CD4-positive, alpha-beta T cell treated with Interleukin-12 subunit alpha and Interleukin-12 subunit beta, for 1 hour (primary cell): ENCODE measurements around the gene ZNF14.
"Not testable (repeated sequence)": the region's sequence is repeated elsewhere in the genome, so short reads cannot be mapped to it uniquely, and the experiment has no call there.

Experiments used
- DNase-seq: peaks from one replicate; pipeline ENCODE4 v3.0.0-alpha.2; 2020

The ZNF14 gene

DNA sequence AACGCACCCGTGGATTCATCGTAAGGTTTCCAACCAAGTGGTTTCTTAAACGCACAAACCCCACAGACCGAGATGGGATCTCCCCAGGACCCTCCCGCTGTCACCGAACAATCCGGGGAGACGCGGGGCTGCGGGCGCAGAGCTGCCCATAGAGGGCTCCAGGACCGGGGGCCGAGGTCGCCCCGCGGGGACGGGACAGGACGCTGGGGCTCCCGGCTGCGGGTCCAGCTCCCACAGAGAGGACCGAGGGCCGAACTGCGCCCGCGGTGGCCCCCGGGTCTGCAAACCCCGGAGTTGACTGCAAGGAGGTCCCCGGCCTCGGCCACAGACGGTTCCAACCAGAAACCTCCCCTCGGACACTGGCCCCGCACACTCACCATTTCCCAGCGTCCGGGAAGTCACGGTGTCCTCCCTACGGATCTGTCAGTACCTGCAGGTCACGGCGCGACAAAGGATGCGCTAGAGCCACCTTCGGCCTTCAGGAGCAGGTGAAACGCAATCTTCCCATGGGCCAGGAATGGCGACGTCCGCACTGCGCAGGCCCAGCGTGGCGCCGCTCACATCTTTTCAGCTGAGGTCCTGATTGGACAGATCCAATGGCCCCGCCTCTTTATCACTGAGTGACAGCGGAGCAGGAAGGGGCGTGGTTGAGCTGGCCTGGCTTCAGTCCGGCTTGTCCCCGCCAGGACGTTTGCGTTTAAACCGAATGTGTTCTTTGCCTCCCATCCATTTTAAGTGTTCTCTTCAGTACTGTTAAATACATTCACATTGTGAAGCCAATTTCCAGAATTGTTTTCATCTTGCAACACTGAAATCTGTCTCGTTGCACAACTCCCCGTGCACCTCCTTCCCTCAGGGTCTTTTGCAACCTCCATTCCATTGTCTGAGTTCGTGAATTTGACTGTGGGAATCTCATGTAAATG, at the start of gene ZNF14:
Gene ZNF14 (minus strand): TSS at position 534 of the 923 bp plus-strand sequence. CDS start 154 bp downstream, at position 380.
- DNase-seq: peak; percentile 94

DNA sequence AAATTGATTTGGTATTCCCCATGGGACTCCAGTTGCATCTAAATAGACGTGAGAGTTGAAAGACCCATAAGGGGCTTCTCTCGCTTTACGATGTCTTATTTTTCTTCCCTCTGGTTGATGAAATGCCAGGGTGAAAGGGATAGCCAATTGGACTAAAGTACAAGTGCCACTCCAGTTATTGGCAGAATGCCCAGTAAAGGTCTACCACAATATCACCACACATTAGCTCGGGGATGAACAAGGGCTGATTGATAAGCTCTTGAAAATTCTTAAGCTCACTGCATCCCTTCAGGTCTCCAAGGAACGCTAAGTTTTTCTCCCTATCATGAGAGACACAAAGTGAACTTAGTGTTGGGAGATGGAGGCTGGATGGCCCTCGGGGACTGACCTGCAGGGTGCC, 48.9 kb upstream of the ZNF14 start:
- DNase-seq: peak; percentile 6

DNA sequence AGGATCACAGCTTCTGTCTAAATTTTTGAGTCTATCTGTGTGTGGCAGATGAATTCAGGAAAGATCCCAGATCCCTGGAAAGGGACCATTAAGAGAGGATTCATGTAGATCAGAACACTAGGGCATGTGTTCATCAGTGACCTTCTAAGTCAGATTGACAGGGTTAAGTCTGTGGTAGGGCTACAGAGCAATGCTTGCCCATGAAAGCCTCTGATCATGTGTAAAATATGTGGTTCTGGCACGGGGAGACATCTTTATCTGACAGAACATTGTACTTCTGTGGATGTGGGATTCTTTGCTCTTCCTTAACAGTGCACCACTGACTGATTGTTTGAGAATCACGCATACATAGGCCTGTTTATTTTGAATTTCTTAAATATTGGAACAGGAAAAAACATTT, 45.8 kb upstream of the ZNF14 start:
- no peak for DNase-seq

DNA sequence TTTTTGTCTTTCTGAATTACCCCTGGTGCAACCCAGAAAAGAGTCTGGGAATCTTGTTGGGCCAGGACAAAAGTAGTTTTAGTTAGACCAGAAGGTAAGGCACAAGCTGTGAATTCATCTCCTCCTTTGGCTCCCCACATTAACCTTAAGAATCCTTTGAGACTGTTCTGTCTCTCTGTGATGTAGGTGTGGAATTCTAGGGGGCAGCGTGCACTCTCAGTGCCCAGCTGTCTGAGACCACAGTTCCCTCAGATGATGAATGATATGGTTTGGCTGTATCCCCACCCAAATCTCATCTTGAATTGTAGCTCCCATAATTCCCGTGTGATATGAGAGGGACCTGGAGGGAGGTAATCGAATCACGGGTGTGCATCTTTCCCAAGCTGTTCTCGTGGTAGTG, 44.8 kb upstream of the ZNF14 start:
- DNase-seq: no peak

DNA sequence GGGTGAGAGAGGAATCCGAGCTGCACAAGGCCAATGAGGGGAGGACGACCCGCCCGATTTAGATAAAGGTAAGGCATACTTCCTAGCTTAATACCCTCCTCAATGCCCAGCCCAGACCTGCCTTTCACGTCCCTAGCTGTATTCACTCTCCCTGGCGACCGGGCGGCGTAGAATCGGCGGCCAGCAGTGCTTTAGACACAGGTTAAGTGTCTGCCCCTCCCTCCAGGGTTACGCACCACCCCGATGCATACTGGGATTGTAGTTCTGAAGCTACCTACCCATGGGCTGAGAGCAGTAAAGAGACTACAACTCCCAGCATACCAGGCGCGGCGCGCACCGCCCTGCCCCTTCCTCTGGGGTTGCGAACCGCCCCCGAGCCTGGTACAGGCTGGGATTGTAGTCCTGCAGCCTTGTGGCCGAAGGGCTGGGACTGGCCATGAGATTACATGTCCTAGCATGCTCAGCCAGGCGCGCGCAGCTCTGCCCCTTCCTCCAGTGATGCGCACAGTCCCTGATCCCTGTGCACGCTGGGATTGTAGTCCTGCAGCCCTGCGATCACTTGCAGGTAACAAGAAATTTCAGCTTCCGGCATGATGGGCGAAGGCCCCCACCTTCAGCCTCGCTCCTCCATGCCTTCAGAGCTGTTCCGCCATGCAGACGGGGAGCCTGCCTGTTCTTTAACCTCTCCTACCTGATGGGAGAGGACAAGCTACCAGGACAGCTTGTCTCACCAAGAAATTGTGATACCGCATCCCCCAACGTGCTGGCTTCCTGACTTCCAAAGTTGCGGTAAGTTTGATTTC, 43.5 kb upstream of the ZNF14 start:
- DNase-seq: peak; percentile 93

DNA sequence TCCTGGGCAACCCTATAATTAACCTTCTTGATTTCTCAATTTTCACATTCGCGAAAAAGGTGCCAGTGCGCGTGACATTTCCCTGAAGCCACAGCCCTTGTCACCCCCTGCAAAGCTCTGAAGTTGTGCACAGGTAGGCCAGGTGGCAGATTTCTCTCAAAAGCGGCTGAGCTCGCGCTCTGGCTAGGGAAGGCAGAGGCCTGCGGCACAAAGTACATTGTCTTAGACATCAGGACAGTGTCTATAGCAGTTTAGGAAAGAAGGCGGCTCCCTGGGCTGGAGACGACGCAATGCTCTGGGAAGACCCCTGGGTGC, 42.9 kb upstream of the ZNF14 start:
- no peak for DNase-seq

DNA sequence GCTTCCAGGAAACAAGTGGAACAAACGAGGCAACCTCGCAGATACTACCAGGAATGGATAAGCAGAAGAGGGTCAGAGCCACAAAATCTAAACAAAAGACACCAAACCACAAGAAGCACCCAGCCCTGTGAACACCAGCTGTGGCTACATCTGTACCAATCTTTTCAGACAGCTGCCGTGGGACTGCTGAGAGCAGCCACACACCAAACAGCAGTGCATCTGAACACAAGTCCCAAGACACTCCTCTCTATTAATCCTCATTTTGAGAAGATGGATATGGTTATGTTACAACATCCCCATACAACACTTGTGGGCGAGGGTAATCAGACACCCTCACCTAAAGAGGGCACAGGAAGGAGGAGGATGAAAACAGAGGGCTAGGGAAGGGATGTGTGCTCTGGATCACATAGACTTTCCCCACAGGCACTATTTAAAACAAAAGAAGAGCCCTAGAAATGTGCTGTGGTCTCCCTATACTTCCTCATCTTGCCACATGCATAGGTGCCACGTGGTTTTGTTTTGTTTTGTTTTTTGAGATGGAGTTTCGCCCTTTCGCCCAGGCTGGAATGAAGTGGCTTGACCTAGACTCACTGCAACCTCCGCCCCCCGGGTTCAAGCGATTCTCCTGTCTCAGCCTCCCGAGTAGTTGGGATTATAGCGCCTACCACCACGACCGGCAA, 41.6 kb upstream of the ZNF14 start:
- no peak for DNase-seq

DNA sequence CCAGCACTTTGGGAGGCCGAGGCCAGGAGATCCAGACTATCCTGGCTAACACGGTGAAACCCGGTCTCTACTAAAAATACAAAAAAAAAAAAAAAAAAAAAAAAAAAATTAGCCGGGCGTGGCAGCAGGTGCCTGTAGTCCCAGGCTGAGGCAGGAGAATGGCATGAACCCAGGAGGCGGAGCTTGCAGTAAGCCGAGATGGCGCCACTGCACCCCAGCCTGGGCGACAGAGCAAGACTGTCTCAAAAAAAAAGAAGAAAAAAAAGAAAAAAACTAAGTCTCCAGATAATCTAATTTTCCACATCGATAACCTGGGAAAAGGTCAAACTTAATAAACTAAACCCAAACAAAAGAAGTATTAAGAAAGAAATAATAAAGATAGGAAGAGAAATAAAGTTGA, 39.1 kb upstream of the ZNF14 start:
- DNase-seq: not testable (repeated sequence)

DNA sequence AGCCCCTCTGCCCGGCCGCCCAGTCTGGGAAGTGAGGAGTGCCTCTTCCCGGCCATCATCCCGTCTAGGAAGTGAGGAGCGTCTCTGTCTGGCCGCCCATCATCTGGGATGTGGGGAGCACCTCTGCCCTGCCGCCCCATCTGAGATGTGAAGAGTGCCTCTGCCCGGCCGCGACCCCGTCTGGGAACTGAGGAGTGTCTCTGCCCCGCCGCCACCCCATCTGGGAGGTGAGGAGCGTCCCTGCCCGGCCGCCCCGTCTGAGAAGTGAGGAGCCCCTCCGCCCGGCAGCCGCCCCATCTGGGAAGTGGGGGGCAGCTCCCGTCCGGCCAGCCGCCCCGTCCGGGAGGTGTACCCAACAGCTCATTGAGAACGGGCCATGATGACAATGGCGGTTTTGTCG, 37.1 kb upstream of the ZNF14 start:
- not testable (repeated sequence) for DNase-seq

DNA sequence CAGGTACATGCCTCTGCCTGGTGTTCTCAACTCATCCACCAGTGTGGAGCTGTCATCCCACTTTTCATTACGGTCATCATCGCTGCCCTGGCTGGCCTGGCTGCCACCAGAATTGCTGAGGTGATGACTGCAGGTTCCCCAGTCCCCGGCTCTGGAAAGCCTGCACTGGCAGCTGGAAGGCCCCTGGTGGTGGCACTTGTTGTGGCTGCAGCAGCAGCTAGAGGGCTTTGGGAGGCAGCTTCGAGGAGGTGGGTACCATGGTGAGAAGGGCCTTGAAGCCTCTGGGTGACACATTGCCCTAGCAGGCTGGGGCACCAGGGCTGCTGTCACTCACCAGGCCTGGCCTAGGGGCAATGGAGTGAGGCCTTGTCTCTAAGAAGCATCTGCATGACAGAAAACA, 25.3 kb upstream of the ZNF14 start:
- DNase-seq: no peak

DNA sequence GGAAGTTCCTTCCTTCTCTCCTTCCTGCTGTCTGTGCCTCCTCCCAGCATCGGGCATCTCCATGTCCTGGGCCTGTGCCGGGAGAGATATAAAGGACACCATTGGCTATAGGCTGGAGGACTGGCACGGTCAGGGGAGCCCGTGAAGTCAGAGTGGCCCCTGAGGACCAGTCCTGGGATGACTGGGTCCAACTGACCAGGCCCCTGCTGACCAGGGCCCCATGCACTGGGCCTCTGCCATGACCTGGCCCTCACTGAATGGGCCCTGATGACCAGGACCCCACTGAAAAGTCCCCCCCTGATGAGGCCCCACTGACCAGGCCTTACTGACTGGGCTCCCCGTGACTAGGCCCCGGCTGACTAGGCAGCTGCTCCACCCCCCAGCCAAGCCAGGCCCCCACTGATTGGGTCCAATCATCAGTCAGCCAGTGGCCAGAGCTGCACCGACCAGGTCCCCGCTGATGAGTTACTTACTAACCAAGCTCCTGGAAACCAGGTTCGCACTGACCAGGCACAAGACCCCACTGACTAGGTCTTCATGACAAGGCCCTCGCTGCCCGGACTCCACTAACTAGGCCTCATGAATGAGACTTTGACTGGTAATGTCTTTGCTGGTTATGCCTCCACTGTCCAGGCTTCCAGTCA, 20.0 kb upstream of the ZNF14 start:
- no peak for DNase-seq

DNA sequence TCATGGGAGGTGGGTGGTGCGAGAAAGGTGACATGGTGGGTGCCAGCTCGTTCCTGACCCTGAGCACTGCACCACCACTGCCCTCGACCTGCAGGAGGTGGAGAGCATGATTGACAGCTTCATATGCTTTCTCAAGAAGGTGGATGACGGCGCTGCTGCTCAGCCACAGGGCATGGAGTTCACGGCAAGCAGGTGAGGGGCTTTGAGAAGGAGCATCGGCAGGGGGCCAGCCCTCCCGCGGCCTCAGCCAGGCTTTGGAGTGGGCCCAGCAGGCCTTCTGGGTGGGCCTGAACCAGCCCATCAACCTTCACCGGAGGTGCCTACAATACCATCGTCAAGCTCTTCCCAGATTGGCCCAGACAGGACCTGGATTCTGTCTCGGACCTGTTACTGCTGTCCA, 18.9 kb upstream of the ZNF14 start:
- no peak for DNase-seq

DNA sequence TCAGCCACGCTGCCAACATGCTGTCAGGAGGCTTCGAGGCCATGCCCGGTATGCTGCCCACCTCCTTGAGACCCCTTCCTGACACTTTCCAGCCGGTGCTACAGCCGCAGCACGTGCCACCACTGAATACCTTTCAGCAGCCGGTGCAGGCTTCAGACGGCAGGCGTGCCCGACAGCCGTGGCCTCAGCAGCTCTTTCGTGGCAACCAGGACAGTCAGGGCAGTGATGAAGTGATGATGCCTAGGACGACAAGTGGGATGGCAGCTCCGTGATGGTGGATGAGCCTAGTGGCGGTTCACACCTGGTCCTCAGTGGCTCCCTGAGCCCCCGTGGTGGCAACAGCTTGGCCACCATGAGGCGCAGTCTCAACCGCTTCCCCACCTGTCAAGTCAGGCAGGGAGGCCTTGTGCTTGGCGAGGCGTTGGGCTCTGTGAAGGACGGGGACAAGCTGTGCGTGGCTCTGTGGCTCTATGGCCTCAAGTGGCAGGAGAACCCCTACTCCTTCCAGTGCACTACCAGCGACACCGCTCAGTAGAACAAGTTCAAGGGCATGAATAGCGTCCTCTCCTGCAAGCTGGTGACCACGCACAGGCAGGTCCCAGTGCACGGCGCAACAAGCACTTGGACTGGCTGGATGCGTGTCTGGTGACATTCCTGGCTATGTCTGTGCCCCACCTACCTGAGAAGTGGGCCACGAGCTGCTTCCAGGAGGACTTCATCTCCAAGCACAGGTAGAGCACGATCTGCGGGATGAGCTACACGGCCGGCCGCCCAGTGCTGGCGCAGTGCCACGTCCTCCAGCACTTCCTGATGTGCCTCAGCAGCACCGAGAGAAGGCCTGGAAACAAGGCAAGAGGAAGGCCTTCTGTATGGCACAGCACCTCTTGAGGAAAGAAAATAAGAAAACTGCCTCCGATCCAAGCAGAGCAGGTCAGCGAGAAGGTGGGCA, 18.2 kb upstream of the ZNF14 start:
- DNase-seq: no peak

DNA sequence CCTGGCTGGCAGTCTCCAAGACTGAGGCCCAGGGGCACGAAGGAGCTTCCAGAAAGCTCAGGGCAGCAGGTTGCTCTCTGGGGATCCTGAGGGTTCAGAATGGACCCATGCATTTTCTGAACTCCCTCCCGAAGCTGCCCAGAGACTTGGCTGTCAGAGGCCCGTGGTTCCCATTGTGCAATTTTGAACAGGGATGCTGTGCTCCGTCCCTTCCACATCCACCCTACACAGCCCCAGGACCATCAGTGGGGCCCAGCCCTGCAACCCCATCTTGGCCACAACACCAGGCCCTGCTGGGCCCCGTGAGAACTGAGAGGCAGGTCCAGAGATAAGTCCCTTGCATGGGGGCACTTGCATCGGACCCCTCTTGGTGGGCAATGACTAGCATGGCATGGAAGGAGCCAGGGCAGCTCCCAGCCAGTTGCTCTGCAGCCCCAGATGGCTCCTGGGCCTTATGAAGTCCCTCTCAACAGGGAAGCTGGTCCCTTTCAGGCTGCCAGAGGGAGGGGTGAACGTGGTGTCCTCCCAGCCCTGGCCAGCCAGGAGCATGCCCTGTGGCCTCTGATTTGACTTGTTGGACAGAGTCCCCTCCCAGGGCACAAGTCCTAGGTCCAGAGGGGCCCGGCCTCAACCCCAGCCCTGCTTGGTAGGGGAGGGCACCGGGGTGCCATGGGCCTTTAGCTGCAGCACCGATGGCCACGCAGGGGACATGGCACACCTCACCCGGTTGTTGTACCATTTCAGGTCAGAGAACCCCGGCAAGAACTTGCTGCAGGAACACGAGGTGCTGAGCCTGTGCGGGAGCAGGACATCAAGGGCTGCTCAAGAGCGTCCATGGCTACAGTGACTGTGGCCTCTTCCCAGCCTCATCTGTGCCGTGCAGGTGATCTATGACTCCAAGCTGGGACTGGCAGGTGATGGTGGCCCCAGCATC, 17.3 kb upstream of the ZNF14 start:
- no peak for DNase-seq

DNA sequence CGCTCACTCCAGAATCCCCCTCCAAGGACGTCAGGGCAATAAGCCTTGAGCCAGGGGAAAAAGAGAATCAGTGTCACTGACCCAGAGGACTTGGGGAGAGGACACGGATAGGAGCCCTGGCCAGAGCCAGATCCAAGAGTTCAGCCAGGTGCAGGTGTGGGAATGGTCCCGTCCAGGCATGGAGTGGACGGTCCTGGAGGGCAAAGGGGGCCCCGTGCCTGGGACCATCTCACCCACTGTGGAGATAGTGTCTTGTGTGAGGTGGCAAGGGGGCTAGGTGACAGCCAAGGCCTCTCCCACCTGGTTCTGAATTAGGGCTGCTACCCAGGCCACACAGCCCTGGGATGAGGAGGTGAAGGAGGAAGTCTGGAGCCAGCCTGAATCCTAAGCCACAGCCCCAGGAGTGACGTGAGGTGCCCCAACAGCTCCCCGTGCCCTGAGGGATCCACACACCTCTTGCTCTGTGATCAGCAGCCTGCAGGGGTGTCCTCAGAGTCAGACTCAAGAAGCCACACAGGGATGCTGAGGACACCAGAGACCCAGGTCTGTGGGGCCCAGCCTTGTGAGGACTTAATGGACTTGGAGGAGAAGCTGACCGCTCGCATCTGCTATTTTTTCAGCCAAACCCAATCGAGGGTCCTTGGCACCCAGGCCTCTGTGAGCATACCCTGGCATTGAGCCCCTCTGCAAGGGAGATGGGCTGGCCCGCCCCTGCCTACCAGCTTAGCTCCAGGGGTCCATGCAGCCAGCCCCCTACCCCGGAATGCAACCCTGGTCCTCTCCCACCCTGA, 16.4 kb upstream of the ZNF14 start:
- no peak for DNase-seq

DNA sequence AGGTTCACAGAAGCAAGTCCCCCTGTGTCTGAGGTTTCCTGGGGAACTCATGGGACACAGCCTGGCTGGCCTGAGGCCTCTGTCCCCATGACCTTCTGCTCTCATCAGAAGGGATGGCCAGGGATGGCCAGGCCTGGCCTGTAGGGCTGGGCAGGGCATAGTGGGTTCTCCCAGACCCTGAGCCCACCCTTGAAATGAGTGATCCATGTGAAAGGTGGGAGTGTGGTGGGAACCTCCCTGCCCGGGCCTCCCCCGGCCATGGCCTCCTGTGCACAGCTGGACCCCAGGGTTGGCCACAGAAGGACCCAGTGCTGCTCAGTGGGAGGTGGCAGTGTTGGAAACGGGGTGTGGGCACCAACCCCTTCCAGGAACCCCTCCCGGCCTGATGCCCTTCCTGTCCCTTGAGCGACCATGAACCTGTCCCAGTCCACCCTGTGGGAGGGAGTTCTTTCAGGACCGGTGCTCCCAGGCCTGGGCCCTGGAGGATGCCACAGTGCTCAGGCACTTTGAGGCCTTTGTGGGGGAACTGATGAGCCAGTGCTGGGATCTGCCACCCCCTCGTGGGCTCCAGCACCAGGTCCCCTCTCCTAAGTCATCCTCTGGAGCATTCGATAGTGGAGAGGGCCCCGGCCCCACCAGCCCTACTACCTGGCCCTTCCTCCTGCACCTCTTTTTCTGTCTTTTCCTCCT, 15.5 kb upstream of the ZNF14 start:
- no peak for DNase-seq

DNA sequence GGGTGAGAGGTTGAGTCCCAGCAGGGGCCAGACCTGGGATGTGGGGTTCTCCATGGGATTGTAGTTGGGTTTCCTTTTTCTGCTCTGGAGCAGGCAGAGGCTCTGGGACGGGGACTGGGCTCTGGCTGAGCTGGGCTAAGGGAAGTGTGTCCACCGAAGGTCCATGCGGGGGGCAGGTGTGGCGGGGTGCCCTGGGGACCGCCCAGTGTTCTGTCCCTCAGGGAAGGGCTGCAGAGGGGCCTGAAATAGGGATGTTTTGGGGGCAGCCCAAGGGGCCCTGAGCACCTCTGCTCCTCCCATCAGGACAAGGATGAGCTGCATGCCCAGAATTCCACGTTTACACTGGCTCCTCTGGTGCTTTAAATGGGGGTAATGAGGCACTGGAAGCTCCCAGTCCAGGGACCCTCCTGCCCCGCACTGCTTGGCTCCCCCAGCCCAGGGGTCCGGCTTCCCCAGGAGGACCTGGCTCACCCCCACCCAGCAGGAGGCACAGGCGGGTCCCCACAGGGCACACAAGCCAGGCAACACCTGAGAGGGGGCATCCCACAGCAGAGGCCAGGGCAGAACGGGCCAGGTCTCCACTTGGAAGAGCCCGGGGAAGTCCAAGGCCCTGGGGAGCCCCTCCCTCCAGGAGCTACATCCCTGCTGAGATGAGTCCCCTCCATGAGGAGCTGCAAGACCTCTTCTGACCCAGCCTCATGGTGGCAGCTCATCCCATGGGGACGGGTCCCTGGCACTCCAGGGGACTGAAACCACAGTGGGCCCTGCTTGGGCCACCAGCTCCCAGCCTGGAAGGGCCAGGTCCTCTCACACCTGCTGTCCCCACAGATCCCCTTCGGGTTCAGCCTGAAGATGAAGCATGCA, 14.7 kb upstream of the ZNF14 start:
- no peak for DNase-seq
